Prostate gland (tissue), 2 donors: ENCODE data around the gene PRKD3.

Experiments
- POLR2AphosphoS5 ChIP-seq: sonication (generic); formaldehyde crosslinking; IDR thresholded peaks from one replicate; pipeline ENCODE4 v1.6.1; 2017; ENCODE audit warnings: antibody characterized with exemption
- TF ChIP-seq, protein P1 (sequence below), 4 experiments: fragments of 200-600 bp in 2 of 4; fragments of 450-650 bp in 2 of 4; sonication (generic) in 2 of 4; IDR thresholded peaks; 1 replicate in 3 of 4; 2 replicates in 1 of 4; pipeline ENCODE4 v1.5.1; 2016 to 2019; ENCODE audit warnings: antibody characterized with exemption in 4 of 4, mild to moderate bottlenecking in 2 of 4, moderate library complexity in 2 of 4

DNA sequence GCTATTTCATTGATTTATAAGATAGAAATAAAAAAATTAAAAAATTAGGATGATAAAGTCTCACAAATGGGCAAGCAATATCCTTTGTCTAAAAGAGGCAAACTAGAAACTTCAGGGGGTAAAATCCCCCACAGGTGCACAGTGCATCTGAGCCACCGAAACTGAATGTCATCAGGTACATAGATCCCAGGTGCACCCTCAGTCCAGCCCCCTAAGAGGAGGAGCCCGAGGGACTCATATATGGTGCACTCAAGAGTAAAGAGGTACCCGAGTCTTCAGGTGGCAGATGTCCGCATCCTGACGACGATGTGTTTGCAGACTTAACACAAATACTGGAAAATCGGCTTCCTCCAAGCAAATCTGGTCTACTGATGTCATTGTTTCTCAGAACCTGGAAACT, 31.1 kb upstream of the PRKD3 start:
- no peak for TF ChIP-seq POLR2AphosphoS5
- TF ChIP-seq, protein P1, sequence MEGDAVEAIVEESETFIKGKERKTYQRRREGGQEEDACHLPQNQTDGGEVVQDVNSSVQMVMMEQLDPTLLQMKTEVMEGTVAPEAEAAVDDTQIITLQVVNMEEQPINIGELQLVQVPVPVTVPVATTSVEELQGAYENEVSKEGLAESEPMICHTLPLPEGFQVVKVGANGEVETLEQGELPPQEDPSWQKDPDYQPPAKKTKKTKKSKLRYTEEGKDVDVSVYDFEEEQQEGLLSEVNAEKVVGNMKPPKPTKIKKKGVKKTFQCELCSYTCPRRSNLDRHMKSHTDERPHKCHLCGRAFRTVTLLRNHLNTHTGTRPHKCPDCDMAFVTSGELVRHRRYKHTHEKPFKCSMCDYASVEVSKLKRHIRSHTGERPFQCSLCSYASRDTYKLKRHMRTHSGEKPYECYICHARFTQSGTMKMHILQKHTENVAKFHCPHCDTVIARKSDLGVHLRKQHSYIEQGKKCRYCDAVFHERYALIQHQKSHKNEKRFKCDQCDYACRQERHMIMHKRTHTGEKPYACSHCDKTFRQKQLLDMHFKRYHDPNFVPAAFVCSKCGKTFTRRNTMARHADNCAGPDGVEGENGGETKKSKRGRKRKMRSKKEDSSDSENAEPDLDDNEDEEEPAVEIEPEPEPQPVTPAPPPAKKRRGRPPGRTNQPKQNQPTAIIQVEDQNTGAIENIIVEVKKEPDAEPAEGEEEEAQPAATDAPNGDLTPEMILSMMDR (IDR thresholded peaks at IDR 0.05) = no peak
